ENCODE data around the gene SLC12A1.

The SLC12A1 gene

DNA sequence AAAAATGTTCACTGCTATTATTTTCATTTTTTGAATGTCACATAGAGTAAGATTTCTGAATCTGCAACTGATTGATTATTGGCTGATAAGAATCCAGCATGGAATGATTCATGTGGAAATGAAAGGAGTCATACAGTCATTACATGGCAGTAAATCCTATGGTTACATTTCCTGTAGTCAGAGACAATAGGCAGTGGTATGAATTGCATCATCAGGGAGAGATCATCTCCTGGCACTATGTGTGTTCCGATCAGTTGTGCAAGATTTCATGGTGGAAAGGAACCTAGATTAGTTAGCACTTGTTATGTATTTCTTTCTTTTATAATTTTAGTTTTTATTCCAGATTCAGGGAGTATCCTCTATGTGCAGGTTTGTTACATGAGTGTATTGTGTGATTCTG lies 38.8 kb downstream of the SLC12A1 start:
- TF ChIP-seq, protein P1, sequence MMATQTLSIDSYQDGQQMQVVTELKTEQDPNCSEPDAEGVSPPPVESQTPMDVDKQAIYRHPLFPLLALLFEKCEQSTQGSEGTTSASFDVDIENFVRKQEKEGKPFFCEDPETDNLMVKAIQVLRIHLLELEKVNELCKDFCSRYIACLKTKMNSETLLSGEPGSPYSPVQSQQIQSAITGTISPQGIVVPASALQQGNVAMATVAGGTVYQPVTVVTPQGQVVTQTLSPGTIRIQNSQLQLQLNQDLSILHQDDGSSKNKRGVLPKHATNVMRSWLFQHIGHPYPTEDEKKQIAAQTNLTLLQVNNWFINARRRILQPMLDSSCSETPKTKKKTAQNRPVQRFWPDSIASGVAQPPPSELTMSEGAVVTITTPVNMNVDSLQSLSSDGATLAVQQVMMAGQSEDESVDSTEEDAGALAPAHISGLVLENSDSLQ (IDR thresholded peaks at IDR 0.05) = no peak
- TF ChIP-seq FOXA1 (IDR thresholded peaks at IDR 0.05) = no peak
- no peak for TF ChIP-seq ZNF384 (IDR thresholded peaks at IDR 0.05)
- no peak for TF ChIP-seq L3MBTL2 (conservative IDR thresholded peaks at IDR 0.05)
- no peak for TF ChIP-seq ELF4 (IDR thresholded peaks at IDR 0.05)
- no peak for TF ChIP-seq CTBP1 (IDR thresholded peaks at IDR 0.05; ENCODE audit: borderline replicate concordance)
- no peak for TF ChIP-seq NFRKB (IDR thresholded peaks at IDR 0.05)
- no peak for TF ChIP-seq FOXM1 (IDR thresholded peaks at IDR 0.05; ENCODE audit: borderline replicate concordance)
- no peak for TF ChIP-seq TARDBP (IDR thresholded peaks at IDR 0.05)
- no peak for TF ChIP-seq FOXK2 (IDR thresholded peaks at IDR 0.05)
- TF ChIP-seq ARNT (IDR thresholded peaks at IDR 0.05) = no peak
- TF ChIP-seq LEF1 (IDR thresholded peaks at IDR 0.05; ENCODE audit: borderline replicate concordance) = no peak
- TF ChIP-seq SUZ12 (IDR thresholded peaks at IDR 0.05) = no peak
- no peak for TF ChIP-seq SP1 (IDR thresholded peaks at IDR 0.05)
- TF ChIP-seq BHLHE40 (IDR thresholded peaks at IDR 0.05; ENCODE audit: borderline replicate concordance) = no peak
- DNase-seq (ENCODE audit: extremely low spot score) = no peak
- CTCF ChIA-PET = no interaction called here
- POLR2A ChIA-PET = no interaction called here

DNA sequence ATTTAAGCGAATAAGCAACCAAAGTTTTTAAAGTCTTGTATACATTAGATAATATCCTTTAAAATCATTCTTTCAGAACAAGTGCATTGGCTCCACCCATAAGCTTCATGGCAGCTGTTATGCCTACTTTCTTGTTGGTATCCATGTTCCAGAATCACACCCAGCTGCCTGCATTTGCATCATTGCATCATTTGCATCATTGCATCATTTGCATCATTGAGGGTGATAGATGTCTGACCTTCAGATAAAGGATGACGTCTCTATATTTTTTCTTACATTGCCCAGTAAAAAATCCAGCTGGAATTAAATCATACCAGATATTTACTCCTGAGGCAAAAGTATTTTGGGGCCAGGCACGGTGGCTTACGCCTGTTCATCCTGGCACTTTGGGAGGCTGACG lies 42.3 kb downstream of the SLC12A1 start:
- ChIA-PET CTCF (no interaction called here), POLR2A (no interaction called here)
- no peak for DNase-seq (ENCODE audit: extremely low spot score)
- TF ChIP-seq FOXM1 (IDR thresholded peaks at IDR 0.05; ENCODE audit: borderline replicate concordance) (no peak), L3MBTL2 (conservative IDR thresholded peaks at IDR 0.05) (no peak), LEF1 (IDR thresholded peaks at IDR 0.05; ENCODE audit: borderline replicate concordance) (no peak)

DNA sequence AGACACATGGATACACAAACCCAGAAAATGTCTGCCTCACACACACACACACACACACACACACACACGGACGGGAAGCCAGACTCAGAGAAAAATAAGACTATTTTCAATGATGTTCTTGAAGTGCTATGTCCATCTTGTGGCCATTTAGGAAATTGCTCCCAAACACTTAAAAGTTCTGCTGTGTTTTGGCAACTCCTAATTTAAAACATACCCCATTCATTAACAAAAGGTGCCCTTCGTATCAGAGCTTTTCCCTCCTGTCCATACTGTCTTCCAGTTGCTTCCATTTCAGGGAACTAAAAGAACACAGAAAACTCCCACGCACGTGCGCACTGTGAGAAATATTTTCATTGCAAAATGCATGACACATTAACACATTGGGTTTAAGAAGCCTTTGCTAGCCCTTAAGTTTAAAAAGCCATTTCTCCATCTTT lies 44.6 kb downstream of the SLC12A1 start:
- DNase-seq (ENCODE audit: extremely low spot score) = peak; percentile 29
- POLR2A ChIA-PET = no interaction called here
- TF ChIP-seq SP1 (IDR thresholded peaks at IDR 0.05) (no peak), BHLHE40 (IDR thresholded peaks at IDR 0.05; ENCODE audit: borderline replicate concordance) (no peak), FOXM1 (IDR thresholded peaks at IDR 0.05; ENCODE audit: borderline replicate concordance) (no peak), NFRKB (IDR thresholded peaks at IDR 0.05) (no peak), SUZ12 (IDR thresholded peaks at IDR 0.05) (no peak), FOXA1 (IDR thresholded peaks at IDR 0.05) (no peak), ARNT (IDR thresholded peaks at IDR 0.05) (no peak), LEF1 (IDR thresholded peaks at IDR 0.05; ENCODE audit: borderline replicate concordance) (no peak), CTBP1 (IDR thresholded peaks at IDR 0.05; ENCODE audit: borderline replicate concordance) (no peak), TARDBP (IDR thresholded peaks at IDR 0.05) (no peak), HDGF (IDR thresholded peaks at IDR 0.05; ENCODE audit: borderline replicate concordance) (no peak), L3MBTL2 (conservative IDR thresholded peaks at IDR 0.05) (no peak), ELF4 (IDR thresholded peaks at IDR 0.05) (no peak), ZNF384 (IDR thresholded peaks at IDR 0.05) (no peak), FOXK2 (IDR thresholded peaks at IDR 0.05) (no peak)
- TF ChIP-seq, protein P1 (IDR thresholded peaks at IDR 0.05) = no peak
- CTCF ChIA-PET = no interaction called here

GRCh38 chr15:48253172-48253571 lies 47.1 kb downstream of the SLC12A1 start:
- CTCF ChIA-PET = no interaction called here
- POLR2A ChIA-PET = no interaction called here
- DNase-seq (ENCODE audit: extremely low spot score) = no peak
- no peak for TF ChIP-seq FOXM1 (IDR thresholded peaks at IDR 0.05; ENCODE audit: borderline replicate concordance)
- no peak for TF ChIP-seq FOXK2 (IDR thresholded peaks at IDR 0.05)
- TF ChIP-seq CTBP1 (IDR thresholded peaks at IDR 0.05; ENCODE audit: borderline replicate concordance) = no peak
- TF ChIP-seq FOXA1 (IDR thresholded peaks at IDR 0.05) = no peak
- TF ChIP-seq NFRKB (IDR thresholded peaks at IDR 0.05) = no peak
- no peak for TF ChIP-seq TARDBP (IDR thresholded peaks at IDR 0.05)
- TF ChIP-seq LEF1 (IDR thresholded peaks at IDR 0.05; ENCODE audit: borderline replicate concordance) = no peak
- TF ChIP-seq HDGF (IDR thresholded peaks at IDR 0.05; ENCODE audit: borderline replicate concordance) = no peak
- TF ChIP-seq SUZ12 (IDR thresholded peaks at IDR 0.05) = no peak
- TF ChIP-seq, protein P1 (IDR thresholded peaks at IDR 0.05) = no peak
- TF ChIP-seq ZNF384 (IDR thresholded peaks at IDR 0.05) = no peak
- no peak for TF ChIP-seq ELF4 (IDR thresholded peaks at IDR 0.05)

DNA sequence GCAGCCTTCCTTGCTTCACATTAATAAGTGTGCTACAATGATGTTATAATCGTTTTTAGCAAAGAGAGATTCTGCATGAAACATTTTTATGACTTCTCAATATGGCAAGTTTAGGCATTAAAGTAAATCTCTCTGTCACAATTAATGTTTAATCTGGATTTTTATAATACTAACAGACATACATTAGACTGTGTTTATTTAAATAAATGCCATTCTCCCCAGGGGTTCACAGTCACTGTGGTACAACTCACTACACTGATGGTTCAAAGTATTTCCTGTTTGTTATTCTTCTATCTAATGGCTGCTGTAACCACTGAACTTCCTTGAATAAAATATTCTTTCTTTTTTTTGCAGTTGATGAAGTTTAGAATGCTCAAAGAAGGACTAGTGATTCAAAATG lies 59.0 kb downstream of the SLC12A1 start:
- no peak for TF ChIP-seq TARDBP (IDR thresholded peaks at IDR 0.05)
- TF ChIP-seq FOXK2 (IDR thresholded peaks at IDR 0.05) = no peak
- TF ChIP-seq L3MBTL2 (conservative IDR thresholded peaks at IDR 0.05) = no peak
- no peak for TF ChIP-seq SP1 (IDR thresholded peaks at IDR 0.05)
- TF ChIP-seq FOXA1 (IDR thresholded peaks at IDR 0.05) = no peak
- TF ChIP-seq SUZ12 (IDR thresholded peaks at IDR 0.05) = no peak
- TF ChIP-seq, protein P1 (IDR thresholded peaks at IDR 0.05) = no peak
- no peak for TF ChIP-seq HDGF (IDR thresholded peaks at IDR 0.05; ENCODE audit: borderline replicate concordance)
- no peak for TF ChIP-seq ELF4 (IDR thresholded peaks at IDR 0.05)
- TF ChIP-seq ARNT (IDR thresholded peaks at IDR 0.05) = no peak
- no peak for TF ChIP-seq FOXM1 (IDR thresholded peaks at IDR 0.05; ENCODE audit: borderline replicate concordance)
- TF ChIP-seq CTBP1 (IDR thresholded peaks at IDR 0.05; ENCODE audit: borderline replicate concordance) = no peak
- CTCF ChIA-PET = no interaction called here
- DNase-seq (ENCODE audit: extremely low spot score) = no peak
- POLR2A ChIA-PET = no interaction called here

Measured in HEK293T (cell line).